ENCODE data around the gene CAPZB. TPM values are rescaled to one million over a fixed set of nuclear protein-coding genes. Genes with fewer than 3 reads are reported as not detected.

The CAPZB gene
- total and polyA plus RNA-seq, 7 donors: 128 to 454 (median 214) TPM

DNA sequence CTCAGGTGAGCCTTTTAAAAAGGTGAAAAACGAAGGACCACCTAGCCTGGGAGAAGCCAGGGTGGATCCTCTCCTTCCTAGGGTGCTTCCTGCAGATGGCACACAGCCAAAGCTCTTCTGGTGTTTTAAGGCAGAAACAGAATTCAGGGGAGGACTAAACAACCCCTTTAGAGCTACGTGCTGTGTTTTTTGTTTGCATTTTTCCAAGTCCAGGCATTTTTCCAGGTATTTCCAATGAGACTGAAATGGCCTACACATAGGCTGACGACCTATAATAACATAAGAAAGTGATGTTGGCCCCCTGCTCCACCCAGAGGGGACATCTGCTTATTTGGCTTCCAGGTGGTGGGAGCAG lies 83.8 kb downstream of the CAPZB start:
- H3K27ac ChIP-seq: peak overlapping the region; percentile 68 to 98 (median 91)
- 70 to 73% methylated on average over 3 of the region's 3 CpGs for WGBS, 2 donors
- no peaks in the 10 kb centered on the region for H3K9me3 ChIP-seq
- no peaks in the 10 kb centered on the region for H3K27me3 ChIP-seq
- H3K4me1 ChIP-seq: peaks cover 0 to 91% (median 91%) of the 10 kb centered on the region in 4 donors
- H3K36me3 ChIP-seq: no peaks in the 10 kb centered on the region
- DNase-seq: no peak
- no peak overlapping the region for H3K4me3 ChIP-seq
- TF ChIP-seq, protein P1, sequence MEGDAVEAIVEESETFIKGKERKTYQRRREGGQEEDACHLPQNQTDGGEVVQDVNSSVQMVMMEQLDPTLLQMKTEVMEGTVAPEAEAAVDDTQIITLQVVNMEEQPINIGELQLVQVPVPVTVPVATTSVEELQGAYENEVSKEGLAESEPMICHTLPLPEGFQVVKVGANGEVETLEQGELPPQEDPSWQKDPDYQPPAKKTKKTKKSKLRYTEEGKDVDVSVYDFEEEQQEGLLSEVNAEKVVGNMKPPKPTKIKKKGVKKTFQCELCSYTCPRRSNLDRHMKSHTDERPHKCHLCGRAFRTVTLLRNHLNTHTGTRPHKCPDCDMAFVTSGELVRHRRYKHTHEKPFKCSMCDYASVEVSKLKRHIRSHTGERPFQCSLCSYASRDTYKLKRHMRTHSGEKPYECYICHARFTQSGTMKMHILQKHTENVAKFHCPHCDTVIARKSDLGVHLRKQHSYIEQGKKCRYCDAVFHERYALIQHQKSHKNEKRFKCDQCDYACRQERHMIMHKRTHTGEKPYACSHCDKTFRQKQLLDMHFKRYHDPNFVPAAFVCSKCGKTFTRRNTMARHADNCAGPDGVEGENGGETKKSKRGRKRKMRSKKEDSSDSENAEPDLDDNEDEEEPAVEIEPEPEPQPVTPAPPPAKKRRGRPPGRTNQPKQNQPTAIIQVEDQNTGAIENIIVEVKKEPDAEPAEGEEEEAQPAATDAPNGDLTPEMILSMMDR (IDR thresholded peaks at IDR 0.05): no peak
- TF ChIP-seq POLR2A (IDR thresholded peaks at IDR 0.05) (no peak), POLR2AphosphoS5 (IDR thresholded peaks at IDR 0.05) (no peak), EP300 (IDR thresholded peaks at IDR 0.05) (no peak)
- intact Hi-C loops (cut with DNase I): no loop called here

DNA sequence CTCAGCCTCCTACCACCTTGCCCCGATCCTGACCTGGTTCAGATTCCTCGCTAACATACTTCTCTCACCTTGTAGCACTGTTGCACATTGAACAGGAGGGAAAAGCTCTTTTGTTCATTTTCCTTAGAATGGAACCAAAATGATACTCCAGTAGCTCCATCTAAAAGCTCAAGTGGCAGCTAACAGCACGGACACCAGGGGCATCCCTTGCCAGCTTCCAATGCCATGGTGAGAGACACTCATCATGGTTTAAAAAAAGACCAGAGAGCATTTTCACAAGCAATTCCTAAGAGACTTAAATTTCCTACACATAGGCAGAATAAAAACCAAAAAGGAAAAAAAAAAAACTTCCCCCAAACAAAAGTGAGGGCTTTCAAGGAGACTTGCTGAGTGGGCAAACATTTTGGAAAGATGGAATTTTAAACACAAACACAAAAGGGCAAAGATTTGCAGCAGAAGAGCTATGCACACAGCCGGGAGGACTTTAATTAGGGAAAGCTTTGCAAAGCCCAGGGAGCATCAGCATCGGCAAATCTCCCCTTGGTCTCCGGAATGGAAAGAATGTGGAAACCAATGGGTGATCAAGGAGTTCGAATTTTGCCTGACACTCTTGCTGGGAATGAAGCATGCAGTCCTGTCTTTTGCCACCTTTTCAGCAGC lies 84.3 kb downstream of the CAPZB start:
- no peak overlapping the region for H3K4me3 ChIP-seq
- H3K4me1 ChIP-seq: peaks cover 0 to 88% (median 87%) of the 10 kb centered on the region in 4 donors

DNA sequence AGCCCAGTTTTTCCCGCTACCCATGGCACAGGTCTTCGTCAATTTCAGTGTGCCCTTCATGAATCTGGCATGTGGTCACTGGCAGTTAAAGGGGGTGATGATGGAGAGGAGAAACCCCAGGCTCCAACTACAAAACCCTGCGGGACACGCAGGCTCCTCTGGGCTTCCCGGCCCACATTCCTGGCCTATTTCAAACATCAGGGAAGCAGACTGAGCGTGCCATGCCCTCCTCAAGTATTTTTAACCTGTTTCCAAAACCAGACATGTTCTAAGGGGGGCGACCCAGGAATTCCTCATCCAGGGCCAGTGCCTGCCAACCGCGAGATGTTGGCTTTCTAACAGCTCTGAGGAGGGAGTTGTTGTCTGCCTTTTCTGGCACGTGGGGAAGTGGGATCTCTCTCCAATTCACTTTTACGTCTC lies 85.1 kb downstream of the CAPZB start:
- WGBS, 2 donors: 89 to 94% methylated on average over 11 of the region's 11 CpGs
- intact Hi-C loops (cut with DNase I): no loop called here
- DNase-seq: peak; percentile 60
- Histone ChIP-seq H3K4me1 (peaks cover 0 to 88% (median 87%) of the 10 kb centered on the region in 4 donors), H3K27me3 (no peaks in the 10 kb centered on the region), H3K9me3 (no peaks in the 10 kb centered on the region), H3K36me3 (peaks cover 0 to 6% (median 0%) of the 10 kb centered on the region in 4 donors), H3K4me3 (no peak overlapping the region), H3K27ac (peak overlapping the region; percentile 68 to 98 (median 91))
- no peak for TF ChIP-seq POLR2A (IDR thresholded peaks at IDR 0.05)
- peak in 2 of 4 donors; percentile 18 to 19 for TF ChIP-seq POLR2AphosphoS5 (IDR thresholded peaks at IDR 0.05)
- TF ChIP-seq EP300 (IDR thresholded peaks at IDR 0.05): no peak
- TF ChIP-seq, protein P1 (IDR thresholded peaks at IDR 0.05): no peak

More for the DNA sequence above, 84.3 kb downstream of the CAPZB start:
- WGBS, 2 donors: 86 to 93% methylated on average over 7 of the region's 7 CpGs
- DNase-seq: no peak
- no peak for TF ChIP-seq POLR2A (IDR thresholded peaks at IDR 0.05)
- TF ChIP-seq EP300 (IDR thresholded peaks at IDR 0.05): no peak
- TF ChIP-seq, protein P1 (IDR thresholded peaks at IDR 0.05): no peak
- no peak for TF ChIP-seq POLR2AphosphoS5 (IDR thresholded peaks at IDR 0.05)
- intact Hi-C loops (cut with DNase I): no loop called here
- Histone ChIP-seq H3K9me3 (no peaks in the 10 kb centered on the region), H3K27me3 (no peaks in the 10 kb centered on the region), H3K27ac (peak overlapping the region; percentile 68 to 98 (median 91)), H3K36me3 (peaks cover 0 to 2% (median 0%) of the 10 kb centered on the region in 4 donors)

DNA sequence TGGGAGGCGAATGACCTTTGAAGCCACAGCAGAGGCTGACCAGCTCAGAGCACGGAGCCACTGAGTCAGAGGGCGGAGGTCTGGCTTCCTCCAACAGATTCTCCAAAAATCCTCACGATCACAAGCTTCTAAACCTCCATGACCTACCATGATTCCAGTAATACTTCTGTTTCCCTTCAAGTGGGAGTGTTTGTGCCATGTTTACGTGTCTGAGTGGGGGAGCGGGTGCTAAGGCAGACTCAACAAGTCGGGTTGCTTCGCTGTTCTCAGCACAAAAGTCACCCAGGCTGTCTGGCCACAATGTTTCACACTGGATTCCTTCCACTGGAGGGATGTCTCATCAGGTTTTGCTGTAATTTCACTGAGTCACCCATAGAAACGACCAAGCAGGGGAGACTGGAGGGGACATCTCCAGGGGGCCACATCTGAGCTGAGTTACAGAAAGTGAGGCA lies 87.0 kb downstream of the CAPZB start:
- WGBS, 2 donors: 75 to 80% methylated on average over 9 of the region's 9 CpGs

More for the DNA sequence above, 87.0 kb downstream of the CAPZB start:
- no peaks in the 10 kb centered on the region for H3K27me3 ChIP-seq
- peak in 2 of 4 donors; percentile 24 to 52 for TF ChIP-seq POLR2AphosphoS5 (IDR thresholded peaks at IDR 0.05)
- TF ChIP-seq POLR2A (IDR thresholded peaks at IDR 0.05): no peak
- TF ChIP-seq, protein P1 (IDR thresholded peaks at IDR 0.05): peak in 3 of 4 experiments; percentile 16 to 52 (median 45)
- no peak for TF ChIP-seq EP300 (IDR thresholded peaks at IDR 0.05)
- intact Hi-C loops (cut with DNase I): no loop called here
- peaks cover 0 to 86% (median 82%) of the 10 kb centered on the region in 4 donors for H3K4me1 ChIP-seq
- peaks cover 0 to 6% (median 0%) of the 10 kb centered on the region in 4 donors for H3K36me3 ChIP-seq
- H3K9me3 ChIP-seq: no peaks in the 10 kb centered on the region
- peak overlapping the region; percentile 68 to 98 (median 91) for H3K27ac ChIP-seq
- peak; percentile 63 for DNase-seq
- H3K4me3 ChIP-seq: no peak overlapping the region

Data from sigmoid colon (tissue), 7 donors.